Skeletal muscle tissue (tissue), 4 donors: ENCODE data around the gene SUSD4. TPM values are rescaled to one million over a fixed set of nuclear protein-coding genes. Genes with fewer than 3 reads are reported as not detected.
A peak's percentile ranks its signal among the peaks of the same experiment; 100 is the strongest.

Experiments
- H3K27ac ChIP-seq: one replicate; pipeline ENCODE4 v1.7.0; 2013; ENCODE audit warnings: mild to moderate bottlenecking, low read depth, low read length, inconsistent platforms
- H3K27me3 ChIP-seq, 3 donors: one replicate each; pipeline ENCODE4 v1.7.0; 2013; ENCODE audit warnings: low read length in 3 of 3; ENCODE audit not compliant: control insufficient read depth in 3 of 3, insufficient read depth in 3 of 3
- H3K36me3 ChIP-seq, 3 donors: one replicate each; pipeline ENCODE4 v1.7.0; 2013; ENCODE audit warnings: low read length in 3 of 3; ENCODE audit not compliant: control insufficient read depth in 3 of 3, insufficient read depth in 3 of 3
- H3K4me1 ChIP-seq, 3 donors: one replicate each; pipeline ENCODE4 v1.7.0; 2013; ENCODE audit warnings: low read length in 3 of 3, mild to moderate bottlenecking in 3 of 3; ENCODE audit not compliant: control insufficient read depth in 3 of 3, insufficient read depth in 3 of 3
- H3K4me3 ChIP-seq, 3 donors: one replicate each; pipeline ENCODE4 v1.7.0; 2013; ENCODE audit warnings: low read length in 3 of 3
- H3K9ac ChIP-seq, 3 donors: one replicate each; pipeline ENCODE4 v1.7.0; 2013; ENCODE audit warnings: low read length in 3 of 3, mild to moderate bottlenecking in 3 of 3, moderate library complexity in 2 of 3, low read depth in 1 of 3
- H3K9me3 ChIP-seq, 3 donors: one replicate each; pipeline ENCODE4 v1.7.0; 2013; ENCODE audit warnings: low read length in 3 of 3; ENCODE audit not compliant: control insufficient read depth in 3 of 3
- total RNA-seq: library from RNA; depleted of rRNA; stranded (reverse); fragments of >200 nt; gene quantifications from one replicate; pipeline ENCODE4 v1.2.3, GENCODE V29; 2014
- donor health status: Osteomylitis.

SUSD4 gene
- total RNA-seq, 1 donor from 2014 or later, result 4.7 TPM

GRCh38 chr1:223363057-223363855 lies 720 bp downstream of the SUSD4 start:
- peaks cover 6 to 13% (median 9%) of the 10 kb centered on the region in 3 donors for H3K4me1 ChIP-seq
- no peaks in the 10 kb centered on the region for H3K9me3 ChIP-seq
- H3K4me3 ChIP-seq, result peak overlapping the region; percentile 59 to 72 (median 72)
- no peak overlapping the region for H3K27ac ChIP-seq
- peaks cover 0 to 3% (median 0%) of the 10 kb centered on the region in 3 donors for H3K27me3 ChIP-seq
- H3K36me3 ChIP-seq, result no peaks in the 10 kb centered on the region
- H3K9ac ChIP-seq, result peak overlapping the region in 2 of 3 donors; percentile 57 to 59

GRCh38 chr1:223358826-223359225 lies 5.2 kb downstream of the SUSD4 start:
- peaks cover 6 to 9% (median 7%) of the 10 kb centered on the region in 3 donors for H3K4me1 ChIP-seq
- H3K4me3 ChIP-seq, result no peak overlapping the region
- peaks cover 2 to 3% (median 3%) of the 10 kb centered on the region in 3 donors for H3K27me3 ChIP-seq
- no peaks in the 10 kb centered on the region for H3K9me3 ChIP-seq
- no peaks in the 10 kb centered on the region for H3K36me3 ChIP-seq
- no peak overlapping the region for H3K9ac ChIP-seq
- no peak overlapping the region for H3K27ac ChIP-seq

- H3K4me1 ChIP-seq, result no peaks in the 10 kb centered on the region
- no peaks in the 10 kb centered on the region for H3K36me3 ChIP-seq
- no peak overlapping the region for H3K4me3 ChIP-seq
- peaks cover 6 to 17% (median 7%) of the 10 kb centered on the region in 3 donors for H3K27me3 ChIP-seq
- H3K9ac ChIP-seq, result no peak overlapping the region
- H3K27ac ChIP-seq, result no peak overlapping the region
- H3K9me3 ChIP-seq, result no peaks in the 10 kb centered on the region
Measured at GRCh38 chr1:223355699-223356098, 8.3 kb downstream of the SUSD4 start.

- peaks cover 6 to 17% (median 7%) of the 10 kb centered on the region in 3 donors for H3K27me3 ChIP-seq
- no peaks in the 10 kb centered on the region for H3K4me1 ChIP-seq
- H3K4me3 ChIP-seq, result no peak overlapping the region
- H3K27ac ChIP-seq, result no peak overlapping the region
- no peaks in the 10 kb centered on the region for H3K9me3 ChIP-seq
- H3K9ac ChIP-seq, result no peak overlapping the region
- no peaks in the 10 kb centered on the region for H3K36me3 ChIP-seq
Measured at GRCh38 chr1:223353939-223354338, 10.0 kb downstream of the SUSD4 start.

GRCh38 chr1:223352944-223353343 lies 11.0 kb downstream of the SUSD4 start:
- Histone ChIP-seq H3K27me3 (peaks cover 6 to 17% (median 7%) of the 10 kb centered on the region in 3 donors), H3K9ac (no peak overlapping the region), H3K4me3 (no peak overlapping the region), H3K4me1 (no peaks in the 10 kb centered on the region), H3K27ac (no peak overlapping the region), H3K9me3 (no peaks in the 10 kb centered on the region), H3K36me3 (no peaks in the 10 kb centered on the region)

GRCh38 chr1:223350361-223350908 lies 13.5 kb downstream of the SUSD4 start:
- Histone ChIP-seq H3K9me3 (no peaks in the 10 kb centered on the region), H3K9ac (no peak overlapping the region), H3K36me3 (no peaks in the 10 kb centered on the region), H3K27ac (no peak overlapping the region), H3K27me3 (peaks cover 3 to 17% (median 7%) of the 10 kb centered on the region in 3 donors), H3K4me3 (no peak overlapping the region), H3K4me1 (no peaks in the 10 kb centered on the region)

- Histone ChIP-seq H3K9ac (no peak overlapping the region), H3K36me3 (no peaks in the 10 kb centered on the region), H3K27me3 (peaks cover 3 to 17% (median 7%) of the 10 kb centered on the region in 3 donors), H3K4me3 (no peak overlapping the region), H3K27ac (no peak overlapping the region), H3K9me3 (no peaks in the 10 kb centered on the region), H3K4me1 (no peaks in the 10 kb centered on the region)
Measured at GRCh38 chr1:223349241-223349640, 14.7 kb downstream of the SUSD4 start.

- Histone ChIP-seq H3K9ac (no peak overlapping the region), H3K9me3 (no peaks in the 10 kb centered on the region), H3K36me3 (no peaks in the 10 kb centered on the region), H3K4me3 (no peak overlapping the region), H3K4me1 (peaks cover 0 to 2% (median 0%) of the 10 kb centered on the region in 3 donors), H3K27ac (no peak overlapping the region), H3K27me3 (peaks cover 3 to 17% (median 3%) of the 10 kb centered on the region in 3 donors)
Measured at GRCh38 chr1:223348439-223348838, 15.5 kb downstream of the SUSD4 start.

- no peaks in the 10 kb centered on the region for H3K9me3 ChIP-seq
- peaks cover 0 to 2% (median 0%) of the 10 kb centered on the region in 3 donors for H3K4me1 ChIP-seq
- no peaks in the 10 kb centered on the region for H3K36me3 ChIP-seq
- peaks cover 0 to 8% (median 0%) of the 10 kb centered on the region in 3 donors for H3K27me3 ChIP-seq
- no peak overlapping the region for H3K9ac ChIP-seq
- H3K27ac ChIP-seq, result no peak overlapping the region
- H3K4me3 ChIP-seq, result no peak overlapping the region
Measured at GRCh38 chr1:223347583-223347982, 16.4 kb downstream of the SUSD4 start.

GRCh38 chr1:223346311-223346710 lies 17.7 kb downstream of the SUSD4 start:
- Histone ChIP-seq H3K36me3 (no peaks in the 10 kb centered on the region), H3K4me1 (peaks cover 4 to 7% (median 6%) of the 10 kb centered on the region in 3 donors), H3K27me3 (peaks cover 0 to 3% (median 0%) of the 10 kb centered on the region in 3 donors)

More at GRCh38 chr1:223346311-223346710, 17.7 kb downstream of the SUSD4 start:
- H3K9me3 ChIP-seq, result no peaks in the 10 kb centered on the region
- H3K9ac ChIP-seq, result no peak overlapping the region
- H3K4me3 ChIP-seq, result no peak overlapping the region
- H3K27ac ChIP-seq, result no peak overlapping the region
